IMR-90 (cell line): ENCODE results near the gene NRXN2. TPM values are rescaled to one million over a fixed set of nuclear protein-coding genes. Genes with fewer than 3 reads are reported as not detected.

ENCODE experiments used
- ATAC-seq: fragments of 200-7000 bp; cut with Tn5 transposase; 2 replicates; pipeline ENCODE4 v1.9.1; 2020; ENCODE audit warnings: low read depth, mild to moderate bottlenecking, moderate library complexity
- BruUV-seq: library from RNA; stranded (reverse); fragments of 400-500 nt; replicated peaks from 2 replicates; lab custom pipeline; 2021; lab: Mats Ljungman, UMichigan
- CTCF ChIA-PET: fragments of 300-600 bp; formaldehyde crosslinking; extraction: SDS; loops from one replicate; lab custom pipeline; 2021; ENCODE audit warnings: antibody characterized with exemption; lab: Yijun Ruan, JAX
- POLR2A ChIA-PET: fragments of 300-600 bp; sonication (Branson Sonifier 250); formaldehyde crosslinking; loops from one replicate; lab custom pipeline; 2022; ENCODE audit warnings: antibody characterized with exemption; ENCODE audit not compliant: unreplicated experiment; lab: Charles Lee
- DNase-seq: peaks from one replicate; pipeline ENCODE4 v3.0.0; 2013
- H2AFZ ChIP-seq: replicated peaks from 2 replicates; pipeline ENCODE3; 2013; ENCODE audit warnings: low read length, mild to moderate bottlenecking; ENCODE audit not compliant: poor library complexity
- H2AK5ac ChIP-seq: 2 replicates; pipeline ENCODE4 v1.6.1; 2013; ENCODE audit warnings: low read depth, low read length, inconsistent platforms
- H2AK9ac ChIP-seq: replicated peaks from 2 replicates; pipeline ENCODE3; 2013; ENCODE audit warnings: mild to moderate bottlenecking, low read depth, low read length, moderate library complexity; ENCODE audit not compliant: poor library complexity
- H2BK120ac ChIP-seq: 2 replicates; pipeline ENCODE4 v1.6.1; 2013; ENCODE audit warnings: low read depth, low read length, inconsistent platforms
- H2BK15ac ChIP-seq: 3 replicates; pipeline ENCODE4 v1.6.1; 2013; ENCODE audit warnings: low read depth, low read length, inconsistent platforms
- H2BK20ac ChIP-seq: 2 replicates; pipeline ENCODE4 v1.6.1; 2013; ENCODE audit warnings: low read depth, mild to moderate bottlenecking, inconsistent platforms, low read length, moderate library complexity
- H2BK5ac ChIP-seq: 2 replicates; pipeline ENCODE4 v1.6.1; 2013; ENCODE audit warnings: mild to moderate bottlenecking, low read depth, low read length, inconsistent platforms; ENCODE audit not compliant: poor library complexity, severe bottlenecking
- H3K14ac ChIP-seq: replicated peaks from 2 replicates; pipeline ENCODE4 v1.6.1; 2013; ENCODE audit warnings: low read depth, low read length, inconsistent platforms
- H3K18ac ChIP-seq: 2 replicates; pipeline ENCODE4 v1.6.1; 2013; ENCODE audit warnings: low read depth, low read length, control low read depth
- H3K23ac ChIP-seq: 2 replicates; pipeline ENCODE4 v1.6.1; 2013; ENCODE audit warnings: low read depth, low read length, inconsistent platforms
- H3K27ac ChIP-seq: 2 replicates; pipeline ENCODE4 v1.5.1; 2013; ENCODE audit warnings: mild to moderate bottlenecking, control low read depth, low read length; ENCODE audit not compliant: insufficient read depth
- H3K27me3 ChIP-seq: 2 replicates; pipeline ENCODE4 v1.6.1; 2013; ENCODE audit warnings: low read length; ENCODE audit not compliant: control insufficient read depth, insufficient read depth
- H3K36me3 ChIP-seq: 2 replicates; pipeline ENCODE4 v1.6.1; 2013; ENCODE audit warnings: low read length, mixed read lengths; ENCODE audit not compliant: control insufficient read depth, insufficient read depth
- H3K4ac ChIP-seq: 2 replicates; pipeline ENCODE4 v1.6.1; 2013; ENCODE audit warnings: low read depth, low read length, inconsistent platforms
- H3K4me1 ChIP-seq: 2 replicates; pipeline ENCODE4 v1.6.1; 2013; ENCODE audit warnings: low read length, mixed read lengths; ENCODE audit not compliant: control insufficient read depth, insufficient read depth
- H3K4me2 ChIP-seq: 2 replicates; pipeline ENCODE4 v1.6.1; 2013; ENCODE audit warnings: low read depth, mild to moderate bottlenecking, control low read depth, low read length, moderate library complexity
- H3K4me3 ChIP-seq: 2 replicates; pipeline ENCODE4 v1.5.1; 2013; ENCODE audit warnings: low read depth, mild to moderate bottlenecking, control low read depth, low read length, moderate library complexity; ENCODE audit not compliant: insufficient read depth
- H3K56ac ChIP-seq: 2 replicates; pipeline ENCODE4 v1.6.1; 2013; ENCODE audit warnings: low read length, inconsistent platforms; ENCODE audit not compliant: insufficient read depth; ENCODE audit errors: extremely low read depth
- H3K79me1 ChIP-seq, 2 experiments: 2 replicates each; pipeline ENCODE4 v1.6.1; 2013; ENCODE audit warnings: low read length in 2 of 2, inconsistent platforms in 1 of 2, low read depth in 1 of 2
- H3K9ac ChIP-seq: 2 replicates; pipeline ENCODE4 v1.6.1; 2013; ENCODE audit warnings: low read depth, low read length, control low read depth
- H3K9me1 ChIP-seq: 2 replicates; pipeline ENCODE4 v1.6.1; 2013; ENCODE audit warnings: low read length, inconsistent platforms; ENCODE audit not compliant: insufficient read depth
- H3K9me3 ChIP-seq: 2 replicates; pipeline ENCODE4 v1.6.1; 2013; ENCODE audit warnings: low read length; ENCODE audit not compliant: control insufficient read depth, insufficient read depth
- H4K20me1 ChIP-seq: 2 replicates; pipeline ENCODE4 v1.6.1; 2013; ENCODE audit warnings: low read length, inconsistent platforms; ENCODE audit not compliant: insufficient read depth
- H4K5ac ChIP-seq: 2 replicates; pipeline ENCODE4 v1.6.1; 2013; ENCODE audit warnings: mild to moderate bottlenecking, low read depth, low read length, control low read depth
- H4K8ac ChIP-seq, 2 experiments: 2 replicates each; pipeline ENCODE4 v1.6.1; 2013; ENCODE audit warnings: low read depth in 2 of 2, low read length in 2 of 2, control low read depth in 1 of 2, inconsistent platforms in 1 of 2
- H4K91ac ChIP-seq: 2 replicates; pipeline ENCODE4 v1.6.1; 2013; ENCODE audit warnings: low read depth, low read length, inconsistent platforms; ENCODE audit not compliant: insufficient read depth
- CEBPB ChIP-seq: IDR thresholded peaks from 2 replicates; pipeline ENCODE4 v1.6.1; 2012; ENCODE audit warnings: low read depth, low read length, improper control_type of control experiment
- WGBS, 2 experiments: methylation state at CpG; one replicate each; pipeline versions ENCODE4 v1.1.5 to v1.1.7; 2013; ENCODE audit warnings: missing lambda C conversion rate in 2 of 2; ENCODE audit not compliant: insufficient read length in 1 of 2; ENCODE audit errors: extremely low coverage in 2 of 2; 5-methylcytosine and 5-hydroxymethylcytosine counted together
- dilution Hi-C: fragments of 300-500 bp; cut with HindIII; formaldehyde crosslinking; loops from one replicate; pipeline ENCODE4 v1.14.3; 2018; ENCODE audit warnings: low sequenced_read_pairs; ENCODE audit not compliant: unreplicated experiment
- in situ Hi-C: fragments of 300-500 bp; cut with MboI; formaldehyde crosslinking; loops from 3 replicates; pipeline ENCODE4 v1.14.3; 2019; ENCODE audit warnings: low sequenced_read_pairs, inconsistent platforms, mixed read lengths
- intact Hi-C: fragments of 100-400 bp; cut with micrococcal nuclease; formaldehyde crosslinking; loops from 2 replicates; pipeline ENCODE4 v1.10.0; 2022
- polyA plus RNA-seq, 3 experiments: library from polyadenylated mRNA; depleted of rRNA; stranded (reverse); fragments of >200 nt; gene quantifications; 2 replicates each; pipeline ENCODE4 v1.2.3, GENCODE V29; 2012; ENCODE audit warnings: low replicate concordance in 1 of 3
- total RNA-seq: library from RNA; depleted of rRNA; stranded (reverse); fragments of >200 nt; gene quantifications from 2 replicates; pipeline ENCODE4 v1.2.3, GENCODE V29; 2012

The NRXN2 gene
- total and polyA plus RNA-seq, 2 of the 4 experiments (the other 2 are of a cell fraction) = 0.18 to 0.22 TPM

- Histone ChIP-seq H2AFZ (peak overlapping the region; percentile 34), H3K4me3 (no peak overlapping the region)
- no peak for DNase-seq
These were observed 155.8 kb downstream of the NRXN2 start for GRCh38 chr11:64566915-64567891.

More at GRCh38 chr11:64566915-64567891, 155.8 kb downstream of the NRXN2 start:
- Histone ChIP-seq H3K4me1 (no peaks in the 10 kb centered on the region), H3K36me3 (no peaks in the 10 kb centered on the region), H2AK5ac (no peak overlapping the region), H2BK5ac (no peak overlapping the region), H3K27ac (no peak overlapping the region), H3K79me1 (no peaks in the 10 kb centered on the region), H3K9ac (no peak overlapping the region), H4K8ac (no peak overlapping the region), H2BK120ac (no peak overlapping the region), H3K9me3 (no peaks in the 10 kb centered on the region), H4K91ac (no peak overlapping the region), H2BK15ac (no peak overlapping the region), H3K9me1 (no peaks in the 10 kb centered on the region), H2BK20ac (no peak overlapping the region), H3K23ac (no peak overlapping the region), H4K5ac (no peak overlapping the region), H3K56ac (no peak overlapping the region), H3K14ac (no peak overlapping the region), H3K4me2 (no peak overlapping the region), H2AK9ac (peak overlapping the region; percentile 40), H4K20me1 (no peaks in the 10 kb centered on the region), H3K27me3 (peaks cover 22% of the 10 kb centered on the region), H3K18ac (no peak overlapping the region), H3K4ac (no peak overlapping the region)
- POLR2A ChIA-PET = interaction anchor here (0.6 kb wide), 1 partner anchor 118 kb away, joined by 3 read pairs; no protein-coding TSS in a partner anchor
- 75% methylated on average over 9 of the region's 30 CpGs; no CpG with 5 or more reads in 1 of the 2 experiments for WGBS, 2 experiments
- in situ Hi-C loops (no loop called here), intact Hi-C loops (no loop called here), dilution Hi-C loops (no loop called here)
- no peak for TF ChIP-seq CEBPB
- peak; percentile 9; the same call in 1 of the 2 replicates for ATAC-seq
- CTCF ChIA-PET = no interaction called here
- BruUV-seq = no TSS peak
